Gastroesophageal sphincter (tissue), 3 donors: Measurements from ENCODE around the gene RELL1.

ENCODE experiments used
- CTCF ChIP-seq, 4 experiments: fragments of 200-600 bp in 2 of 4; fragments of 450-650 bp in 2 of 4; sonication (generic) in 1 of 4; IDR thresholded peaks; one replicate each; pipeline ENCODE4 v1.5.1; 2017 to 2019; ENCODE audit warnings: antibody characterized with exemption in 4 of 4, mild to moderate bottlenecking in 2 of 4, moderate library complexity in 2 of 4
- POLR2A ChIP-seq, 2 donors: fragments of 450-650 bp; IDR thresholded peaks; one replicate each; pipeline ENCODE4 v1.6.1; 2017; ENCODE audit warnings: antibody characterized with exemption in 2 of 2, mild to moderate bottlenecking in 2 of 2, moderate library complexity in 1 of 2

GRCh38 chr4:37631551-37631950 lies 54.6 kb downstream of the RELL1 start:
- TF ChIP-seq POLR2A (IDR thresholded peaks at IDR 0.05) (no peak), CTCF (IDR thresholded peaks at IDR 0.05) (no peak)
